ENCODE measurements around the gene HEATR5B.

The HEATR5B gene

GRCh38 chr2:37083873-37084794 is at the start of gene HEATR5B, which contains the start of gene GPATCH11:
Gene HEATR5B (minus strand): TSS chr2:37084372. CDS start chr2:37083414, 958 bp downstream.
Gene GPATCH11 (plus strand): TSS chr2:37084518. CDS start chr2:37088382, 3,864 bp downstream.
- Histone ChIP-seq H3K36me3 (ENCODE audit: insufficient read depth, low read length) (peaks cover 37% of the 10 kb centered on the region), H3K9ac (ENCODE audit: low read length) (peak within 1 kb of the TSS; percentile 85), H3K9me3 (ENCODE audit: low read length) (no peaks in the 10 kb centered on the region), H4K20me1 (ENCODE audit: insufficient read depth, low read length) (no peaks in the 10 kb centered on the region), H3K27ac (ENCODE audit: low read depth, low read length, poor library complexity, severe bottlenecking) (peak within 1 kb of the TSS; percentile 55), H3K4me3 (ENCODE audit: low read depth, low read length, poor library complexity, severe bottlenecking) (peak within 1 kb of the TSS; percentile 81), H3K27me3 (ENCODE audit: insufficient read depth, low read length) (no peaks in the 10 kb centered on the region), H3K4me2 (ENCODE audit: low read length) (peak within 1 kb of the TSS; percentile 90), H3K9me2 (ENCODE audit: low read depth, low read length) (no peaks in the 10 kb centered on the region), H3K79me2 (ENCODE audit: insufficient read depth, low read length) (peaks cover 25% of the 10 kb centered on the region), H3K4me1 (ENCODE audit: insufficient read depth, low read length, severe bottlenecking) (peaks cover 43% of the 10 kb centered on the region), H3F3A (ENCODE audit: insufficient read depth, low read length) (no peaks in the 10 kb centered on the region; the same call in 1 of the 2 replicates), H2AFZ (ENCODE audit: low read length) (0 out of 2 replicates have a peak within 1 kb of the TSS, but pooled peaks have one; percentile 17)
- no peak for TF ChIP-seq CTCF (IDR thresholded peaks at IDR 0.05; ENCODE audit: low read length)

- H3K9me3 ChIP-seq (ENCODE audit: low read length), result no peaks in the 10 kb centered on the region
- H3K9me2 ChIP-seq (ENCODE audit: low read depth, low read length), result no peaks in the 10 kb centered on the region
- H2AFZ ChIP-seq (ENCODE audit: low read length), result no peak overlapping the region
- H3K79me2 ChIP-seq (ENCODE audit: insufficient read depth, low read length), result no peaks in the 10 kb centered on the region
- no peaks in the 10 kb centered on the region for H3F3A ChIP-seq (ENCODE audit: insufficient read depth, low read length)
- H3K9ac ChIP-seq (ENCODE audit: low read length), result no peak overlapping the region
- no peak for TF ChIP-seq CTCF (IDR thresholded peaks at IDR 0.05; ENCODE audit: low read length)
- H3K4me2 ChIP-seq (ENCODE audit: low read length), result no peak overlapping the region
- no peak overlapping the region for H3K4me3 ChIP-seq (ENCODE audit: low read depth, low read length, poor library complexity, severe bottlenecking)
- H3K4me1 ChIP-seq (ENCODE audit: insufficient read depth, low read length, severe bottlenecking), result no peaks in the 10 kb centered on the region
- H4K20me1 ChIP-seq (ENCODE audit: insufficient read depth, low read length), result no peaks in the 10 kb centered on the region
- H3K36me3 ChIP-seq (ENCODE audit: insufficient read depth, low read length), result peaks cover 99% of the 10 kb centered on the region
- no peaks in the 10 kb centered on the region for H3K27me3 ChIP-seq (ENCODE audit: insufficient read depth, low read length)
- H3K27ac ChIP-seq (ENCODE audit: low read depth, low read length, poor library complexity, severe bottlenecking), result no peak overlapping the region
Measured at GRCh38 chr2:37132914-37133313, 48.7 kb upstream of the HEATR5B start.

DNA sequence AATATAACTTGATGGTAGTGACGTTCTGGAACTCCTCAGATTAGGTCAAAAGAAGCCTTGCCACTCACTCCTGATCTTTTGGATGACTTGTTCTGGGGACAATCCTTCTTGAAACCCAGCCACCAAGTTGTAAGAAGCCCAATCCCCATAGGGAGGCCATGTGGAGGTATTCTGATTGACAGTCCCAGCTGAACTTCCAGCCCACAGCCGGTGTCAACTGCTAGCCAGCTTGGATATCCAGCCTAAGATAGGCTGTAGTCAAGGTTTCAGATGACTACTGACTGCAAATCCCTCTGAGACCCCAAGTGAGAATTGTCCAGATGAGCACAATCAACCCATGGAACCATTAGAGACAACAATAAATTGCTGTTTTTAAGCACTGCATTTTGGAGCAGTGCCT is 41.2 kb upstream of the HEATR5B start:
- Histone ChIP-seq H3K79me2 (ENCODE audit: insufficient read depth, low read length) (no peaks in the 10 kb centered on the region), H3K9ac (ENCODE audit: low read length) (no peak overlapping the region), H3K36me3 (ENCODE audit: insufficient read depth, low read length) (peaks cover 67% of the 10 kb centered on the region), H3K27me3 (ENCODE audit: insufficient read depth, low read length) (no peaks in the 10 kb centered on the region), H2AFZ (ENCODE audit: low read length) (no peak overlapping the region), H3F3A (ENCODE audit: insufficient read depth, low read length) (no peaks in the 10 kb centered on the region), H3K4me2 (ENCODE audit: low read length) (no peak overlapping the region), H3K27ac (ENCODE audit: low read depth, low read length, poor library complexity, severe bottlenecking) (no peak overlapping the region), H3K9me2 (ENCODE audit: low read depth, low read length) (no peaks in the 10 kb centered on the region), H3K4me1 (ENCODE audit: insufficient read depth, low read length, severe bottlenecking) (no peaks in the 10 kb centered on the region), H4K20me1 (ENCODE audit: insufficient read depth, low read length) (no peaks in the 10 kb centered on the region), H3K4me3 (ENCODE audit: low read depth, low read length, poor library complexity, severe bottlenecking) (no peak overlapping the region), H3K9me3 (ENCODE audit: low read length) (no peaks in the 10 kb centered on the region)
- no peak for TF ChIP-seq EZH2 (IDR thresholded peaks at IDR 0.05; ENCODE audit: borderline replicate concordance, low read length)
- no peak for TF ChIP-seq CTCF (IDR thresholded peaks at IDR 0.05; ENCODE audit: low read length)
